PFSK-1 (cell line): ENCODE data around the gene AKAP7.

ENCODE experiments used
- FOXP2 ChIP-seq: optimal IDR thresholded peaks from 2 replicates; pipeline ENCODE3; 2011; ENCODE audit warnings: borderline replicate concordance, control low read depth, inconsistent platforms; ENCODE audit not compliant: insufficient read depth; ENCODE audit errors: extremely low read length, extremely low read depth
- POLR2AphosphoS5 ChIP-seq: IDR thresholded peaks from 2 replicates; pipeline ENCODE4 v1.6.1; 2012; ENCODE audit warnings: low read depth, mild to moderate bottlenecking, control low read depth, low read length, moderate library complexity
- SIN3A ChIP-seq: IDR thresholded peaks from 2 replicates; pipeline ENCODE4 v1.6.1; 2012; ENCODE audit warnings: mild to moderate bottlenecking, low read length, moderate library complexity, borderline replicate concordance; ENCODE audit not compliant: insufficient read depth
- TAF1 ChIP-seq: IDR thresholded peaks from 2 replicates; pipeline ENCODE4 v1.6.1; 2012; ENCODE audit warnings: low read length, control low read depth, borderline replicate concordance; ENCODE audit not compliant: insufficient read depth
- TF ChIP-seq, protein P1 (sequence below), 2 experiments: IDR thresholded peaks; 2 replicates each; pipeline versions ENCODE4 v1.6.1 to v1.8.0; 2011 to 2012; ENCODE audit warnings: low read depth in 2 of 2, low read length in 2 of 2, control low read depth in 1 of 2, inconsistent platforms in 1 of 2, mild to moderate bottlenecking in 1 of 2, moderate library complexity in 1 of 2; ENCODE audit not compliant: insufficient read depth in 1 of 2

The AKAP7 gene

DNA sequence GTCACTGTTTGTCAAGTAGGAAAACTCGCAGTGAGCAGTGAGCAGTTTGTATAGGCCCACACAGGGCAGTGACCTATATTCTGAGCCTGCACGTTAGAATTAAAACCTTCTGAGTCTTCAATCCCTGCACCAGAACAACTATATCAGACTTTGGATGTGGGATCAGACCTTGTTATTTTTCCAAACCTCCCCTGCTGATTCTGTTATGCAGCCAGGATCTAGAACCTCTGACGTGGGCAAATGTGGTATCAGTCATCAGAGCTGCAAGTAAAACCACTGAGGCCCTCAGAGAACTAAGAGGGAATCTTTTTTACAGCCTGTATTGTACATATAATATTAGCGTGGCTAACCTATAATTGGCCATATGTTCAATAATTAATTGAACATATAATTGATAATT is 32.0 kb upstream of the AKAP7 start:
- TF ChIP-seq, protein P1, sequence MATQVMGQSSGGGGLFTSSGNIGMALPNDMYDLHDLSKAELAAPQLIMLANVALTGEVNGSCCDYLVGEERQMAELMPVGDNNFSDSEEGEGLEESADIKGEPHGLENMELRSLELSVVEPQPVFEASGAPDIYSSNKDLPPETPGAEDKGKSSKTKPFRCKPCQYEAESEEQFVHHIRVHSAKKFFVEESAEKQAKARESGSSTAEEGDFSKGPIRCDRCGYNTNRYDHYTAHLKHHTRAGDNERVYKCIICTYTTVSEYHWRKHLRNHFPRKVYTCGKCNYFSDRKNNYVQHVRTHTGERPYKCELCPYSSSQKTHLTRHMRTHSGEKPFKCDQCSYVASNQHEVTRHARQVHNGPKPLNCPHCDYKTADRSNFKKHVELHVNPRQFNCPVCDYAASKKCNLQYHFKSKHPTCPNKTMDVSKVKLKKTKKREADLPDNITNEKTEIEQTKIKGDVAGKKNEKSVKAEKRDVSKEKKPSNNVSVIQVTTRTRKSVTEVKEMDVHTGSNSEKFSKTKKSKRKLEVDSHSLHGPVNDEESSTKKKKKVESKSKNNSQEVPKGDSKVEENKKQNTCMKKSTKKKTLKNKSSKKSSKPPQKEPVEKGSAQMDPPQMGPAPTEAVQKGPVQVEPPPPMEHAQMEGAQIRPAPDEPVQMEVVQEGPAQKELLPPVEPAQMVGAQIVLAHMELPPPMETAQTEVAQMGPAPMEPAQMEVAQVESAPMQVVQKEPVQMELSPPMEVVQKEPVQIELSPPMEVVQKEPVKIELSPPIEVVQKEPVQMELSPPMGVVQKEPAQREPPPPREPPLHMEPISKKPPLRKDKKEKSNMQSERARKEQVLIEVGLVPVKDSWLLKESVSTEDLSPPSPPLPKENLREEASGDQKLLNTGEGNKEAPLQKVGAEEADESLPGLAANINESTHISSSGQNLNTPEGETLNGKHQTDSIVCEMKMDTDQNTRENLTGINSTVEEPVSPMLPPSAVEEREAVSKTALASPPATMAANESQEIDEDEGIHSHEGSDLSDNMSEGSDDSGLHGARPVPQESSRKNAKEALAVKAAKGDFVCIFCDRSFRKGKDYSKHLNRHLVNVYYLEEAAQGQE (IDR thresholded peaks at IDR 0.05; ENCODE audit: insufficient read depth in 1 of 2, low read depth in 2 of 2, low read length in 2 of 2): no peak

DNA sequence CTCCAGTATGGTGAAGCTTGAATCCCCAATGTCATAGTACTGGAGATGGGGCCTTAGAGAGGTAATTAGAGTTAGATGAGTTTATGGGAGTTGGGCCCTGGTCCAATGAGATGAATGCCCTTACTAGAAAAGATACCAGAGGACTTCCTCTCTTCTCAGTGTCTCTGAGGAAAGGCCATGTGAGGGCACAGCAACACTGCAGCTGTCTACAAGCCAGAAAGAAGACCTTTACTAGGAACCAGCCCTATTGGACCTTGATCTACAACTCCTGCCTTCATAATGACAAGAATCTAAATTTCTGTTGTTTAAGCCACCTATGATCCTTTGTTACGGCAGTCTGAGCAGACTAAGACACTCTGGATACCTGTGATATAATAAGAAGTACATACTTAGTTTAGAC is 31.4 kb upstream of the AKAP7 start:
- TF ChIP-seq, protein P1 (IDR thresholded peaks at IDR 0.05; ENCODE audit: insufficient read depth in 1 of 2, low read depth in 2 of 2, low read length in 2 of 2): no peak
- TF ChIP-seq SIN3A: no peak
- TF ChIP-seq TAF1: no peak
- TF ChIP-seq POLR2AphosphoS5: no peak
- no peak for TF ChIP-seq FOXP2

DNA sequence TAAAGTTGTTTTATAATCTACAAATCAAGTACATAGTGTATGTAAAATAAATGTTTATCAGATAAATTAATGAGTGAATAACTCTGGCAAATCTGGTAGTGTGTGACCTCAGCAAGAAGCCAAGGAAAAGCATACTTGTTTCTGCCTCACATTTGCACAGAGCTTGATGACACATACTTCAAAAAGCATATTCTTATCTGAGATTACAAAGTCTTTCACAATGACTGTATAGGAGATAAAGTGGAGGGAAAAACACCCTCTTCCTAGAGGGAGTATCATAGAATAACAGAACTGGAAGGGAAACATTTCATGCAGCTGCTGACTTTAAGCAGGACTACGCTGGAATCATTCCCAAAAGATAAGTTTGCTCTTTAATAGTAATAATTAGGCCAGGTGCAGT is 28.1 kb upstream of the AKAP7 start:
- TF ChIP-seq FOXP2: no peak
- TF ChIP-seq, protein P1 (IDR thresholded peaks at IDR 0.05; ENCODE audit: insufficient read depth in 1 of 2, low read depth in 2 of 2, low read length in 2 of 2): no peak
- TF ChIP-seq SIN3A: no peak
- TF ChIP-seq TAF1: no peak
- TF ChIP-seq POLR2AphosphoS5: no peak

DNA sequence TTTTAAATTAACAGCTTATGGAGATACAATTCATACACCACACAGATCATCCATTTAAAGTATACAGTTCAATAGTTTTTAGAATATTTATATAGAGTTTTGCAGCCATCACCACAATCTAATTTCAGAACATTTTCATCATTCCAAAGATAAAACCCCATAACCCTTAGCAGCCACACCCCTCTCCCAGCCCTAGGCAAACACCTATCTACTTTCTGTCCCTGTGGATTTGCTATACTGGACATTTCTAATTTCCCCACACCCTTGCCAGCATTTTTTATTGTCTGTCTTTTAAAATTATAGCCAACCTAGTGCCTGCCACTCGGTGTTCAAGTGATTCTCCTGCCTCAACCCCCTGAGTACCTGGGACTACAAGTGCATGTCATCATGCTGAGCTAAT is 23.0 kb upstream of the AKAP7 start:
- TF ChIP-seq FOXP2: no peak
- TF ChIP-seq POLR2AphosphoS5: no peak
- TF ChIP-seq, protein P1 (IDR thresholded peaks at IDR 0.05; ENCODE audit: insufficient read depth in 1 of 2, low read depth in 2 of 2, low read length in 2 of 2): no peak
- no peak for TF ChIP-seq TAF1
- TF ChIP-seq SIN3A: no peak

DNA sequence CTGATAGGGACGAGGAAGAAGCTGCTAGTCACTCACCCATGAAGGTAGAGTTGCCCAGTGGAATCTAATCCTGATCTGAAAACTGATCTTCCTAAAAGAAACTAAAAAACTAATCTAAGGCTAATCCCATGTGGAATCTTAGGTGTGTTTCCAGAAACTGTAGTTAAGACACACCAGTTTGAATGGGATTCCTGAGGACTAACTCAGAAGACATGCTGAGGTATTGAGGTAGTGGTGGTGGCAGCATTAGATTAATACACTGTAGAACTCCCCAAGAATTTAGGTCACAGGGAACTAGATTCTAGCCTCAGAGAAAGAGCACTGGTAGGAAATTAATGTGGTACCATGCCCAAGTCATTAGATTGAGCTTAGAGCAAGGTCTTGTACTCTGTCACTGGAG is 19.6 kb upstream of the AKAP7 start:
- TF ChIP-seq TAF1 (no peak), POLR2AphosphoS5 (no peak)
- TF ChIP-seq, protein P1 (IDR thresholded peaks at IDR 0.05; ENCODE audit: insufficient read depth in 1 of 2, low read depth in 2 of 2, low read length in 2 of 2): no peak
